Bronchial epithelial cell (primary cell): Measurements from ENCODE around the gene AGAP3. TPM values are rescaled to one million over a fixed set of nuclear protein-coding genes. Genes with fewer than 3 reads are reported as not detected.

Experiments used
- DNase-seq: peaks from one replicate; pipeline ENCODE4 v3.0.0-alpha.2; 2010; ENCODE audit warnings: low read depth
- FAIRE-seq: peaks from 2 replicates; lab custom pipeline; 2011; peaks lifted over from hg19 to GRCh38; lab: Jason Lieb, UNC
- H3K27me3 ChIP-seq: 2 replicates; pipeline ENCODE4 v1.5.1; 2011; ENCODE audit warnings: low read length; ENCODE audit not compliant: control insufficient read depth, insufficient read depth
- H3K36me3 ChIP-seq: 2 replicates; pipeline ENCODE4 v1.5.1; 2011; ENCODE audit warnings: low read length; ENCODE audit not compliant: control insufficient read depth, insufficient read depth
- H3K4me3 ChIP-seq: 2 replicates; pipeline ENCODE4 v1.5.1; 2011; ENCODE audit warnings: mild to moderate bottlenecking, low read depth, low read length, control low read depth
- CTCF ChIP-seq: IDR thresholded peaks from 2 replicates; pipeline ENCODE4 v1.5.1; 2011; ENCODE audit warnings: mild to moderate bottlenecking, moderate library complexity, low read length, control low read depth, inconsistent platforms; ENCODE audit not compliant: insufficient read depth, severe bottlenecking
- total RNA-seq: library from RNA; depleted of rRNA; stranded (reverse); fragments of >200 nt; gene quantifications from 2 replicates; pipeline ENCODE4 v1.2.1, GENCODE V29; 2014

AGAP3 gene
- total RNA-seq, 1 donor from 2014 or later: 52.7 TPM

- H3K27me3 ChIP-seq: no peaks in the 10 kb centered on the region
- TF ChIP-seq CTCF: no peak
- H3K36me3 ChIP-seq: peaks cover 43% of the 10 kb centered on the region
- FAIRE-seq (no peak), DNase-seq (no peak)
- H3K4me3 ChIP-seq: no peak overlapping the region
Observed at GRCh38 chr7:151141311-151141854, 55.1 kb downstream of the AGAP3 start.

GRCh38 chr7:151141855-151142685 is 55.8 kb downstream of the AGAP3 start:
- no peak overlapping the region for H3K4me3 ChIP-seq
- no peak for FAIRE-seq
- TF ChIP-seq CTCF: no peak
- DNase-seq: no peak
- H3K36me3 ChIP-seq: peaks cover 38% of the 10 kb centered on the region
- H3K27me3 ChIP-seq: no peaks in the 10 kb centered on the region

- no peak for TF ChIP-seq CTCF
- FAIRE-seq (no peak), DNase-seq (no peak)
- Histone ChIP-seq H3K4me3 (no peak overlapping the region), H3K36me3 (peaks cover 36% of the 10 kb centered on the region), H3K27me3 (no peaks in the 10 kb centered on the region)
Observed at GRCh38 chr7:151142686-151143040, 56.4 kb downstream of the AGAP3 start.

GRCh38 chr7:151143261-151144015 is 57.2 kb downstream of the AGAP3 start:
- FAIRE-seq (no peak), DNase-seq (no peak)
- Histone ChIP-seq H3K36me3 (peaks cover 32% of the 10 kb centered on the region), H3K27me3 (no peaks in the 10 kb centered on the region), H3K4me3 (no peak overlapping the region)
- no peak for TF ChIP-seq CTCF

GRCh38 chr7:151144387-151144786 is 58.1 kb downstream of the AGAP3 start:
- Histone ChIP-seq H3K27me3 (peaks cover under 1% of the 10 kb centered on the region), H3K36me3 (peaks cover 28% of the 10 kb centered on the region), H3K4me3 (no peak overlapping the region)
- no peak for FAIRE-seq
- TF ChIP-seq CTCF: no peak
- DNase-seq: no peak
